HepG2 (cell line): ENCODE data around the gene COX10. TPM values are rescaled to one million over a fixed set of nuclear protein-coding genes. Genes with fewer than 3 reads are reported as not detected.

Experiments
- JDP2 ChIP-seq: sonication (generic); formaldehyde crosslinking; IDR thresholded peaks from 2 replicates; pipeline ENCODE4 v1.8.1; 2022; ENCODE audit warnings: missing genetic modification reagents, borderline replicate concordance
- KDM6A ChIP-seq: IDR thresholded peaks from 2 replicates; pipeline ENCODE4 v1.6.1; 2016; ENCODE audit warnings: low read depth
- LRRFIP1 ChIP-seq: sonication (generic); formaldehyde crosslinking; conservative IDR thresholded peaks from 2 replicates; pipeline ENCODE4 v1.4.0; 2020; ENCODE audit warnings: missing genetic modification reagents
- MEIS1 ChIP-seq: sonication (generic); formaldehyde crosslinking; IDR thresholded peaks from 2 replicates; pipeline ENCODE4 v1.9.0; 2021; ENCODE audit warnings: mild to moderate bottlenecking, missing genetic modification reagents, moderate library complexity, borderline replicate concordance
- MTF1 ChIP-seq: sonication (generic); formaldehyde crosslinking; IDR thresholded peaks from 2 replicates; pipeline ENCODE4 v1.5.0; 2020; ENCODE audit warnings: missing genetic modification reagents
- SKI ChIP-seq: fragments of 450-650 bp; IDR thresholded peaks from one replicate; pipeline ENCODE4 v1.6.1; 2018; ENCODE audit warnings: mild to moderate bottlenecking; ENCODE audit not compliant: partially characterized antibody
- SP140L ChIP-seq: sonication (generic); formaldehyde crosslinking; IDR thresholded peaks from 2 replicates; pipeline ENCODE4 v1.4.0; 2020; ENCODE audit warnings: missing genetic modification reagents, borderline replicate concordance
- TBX2 ChIP-seq: sonication (generic); formaldehyde crosslinking; IDR thresholded peaks from 2 replicates; pipeline ENCODE4 v1.5.0; 2020; ENCODE audit warnings: missing genetic modification reagents, mild to moderate bottlenecking, borderline replicate concordance
- ZFP41 ChIP-seq: sonication (generic); formaldehyde crosslinking; IDR thresholded peaks from 2 replicates; pipeline ENCODE4 v1.4.0; 2020; ENCODE audit warnings: mild to moderate bottlenecking, missing genetic modification reagents, borderline replicate concordance
- ZNF30 ChIP-seq: sonication (generic); formaldehyde crosslinking; IDR thresholded peaks from 2 replicates; pipeline ENCODE4 v1.5.0; 2020; ENCODE audit warnings: mild to moderate bottlenecking, missing genetic modification reagents
- polyA plus RNA-seq, 8 experiments: library from polyadenylated mRNA; depleted of rRNA in 3 of 8; stranded (reverse) in 7 of 8; unstranded in 1 of 8; fragments of >200 nt; fragmentation: Illumina TruSeq in 4 of 8; extraction: Trizol in 4 of 8; gene quantifications; 2 replicates each; pipeline versions ENCODE4 v1.2.1 to v1.2.3, GENCODE V29; 2011 to 2016; ENCODE audit warnings: low read depth in 4 of 8, missing spikeins in 1 of 8, mixed read lengths in 1 of 8; ENCODE audit not compliant: insufficient read depth in 1 of 8
- total RNA-seq, 5 experiments: library from RNA; depleted of rRNA; stranded (reverse); fragments of >200 nt; fragmentation: Illumina TruSeq; extraction: Trizol; gene quantifications; 2 replicates each; pipeline ENCODE4 v1.2.3, GENCODE V29; 2016; ENCODE audit warnings: low read depth in 1 of 5

Gene COX10
- total and polyA plus RNA-seq, 2 of the 13 experiments (the other 11 are each of a cell fraction or from before 2014, with no cell fraction given): 13.9 to 20.1 TPM

- TF ChIP-seq LRRFIP1 (CRISPR knock-in tag): no peak
- no peak for TF ChIP-seq MTF1
- no peak for TF ChIP-seq ZFP41 (CRISPR knock-in tag)
- TF ChIP-seq SKI: no peak
- TF ChIP-seq SP140L (CRISPR knock-in tag): no peak
- TF ChIP-seq TBX2 (CRISPR knock-in tag): no peak
- no peak for TF ChIP-seq KDM6A (CRISPR knock-in tag)
- TF ChIP-seq ZNF30 (CRISPR knock-in tag): no peak
- no peak for TF ChIP-seq MEIS1 (CRISPR knock-in tag)
- no peak for TF ChIP-seq JDP2 (CRISPR knock-in tag)
Observed at GRCh38 chr17:14200354-14200753, 131.1 kb downstream of the COX10 start (continued).
